Embryonic facial prominence (tissue), 1 donor: ENCODE data around the gene EPO.

ENCODE experiments used
- DNase-seq: peaks from one replicate; pipeline ENCODE4 v3.0.0-alpha.2; 2016; ENCODE audit errors: extremely low spot score

Gene EPO

DNA sequence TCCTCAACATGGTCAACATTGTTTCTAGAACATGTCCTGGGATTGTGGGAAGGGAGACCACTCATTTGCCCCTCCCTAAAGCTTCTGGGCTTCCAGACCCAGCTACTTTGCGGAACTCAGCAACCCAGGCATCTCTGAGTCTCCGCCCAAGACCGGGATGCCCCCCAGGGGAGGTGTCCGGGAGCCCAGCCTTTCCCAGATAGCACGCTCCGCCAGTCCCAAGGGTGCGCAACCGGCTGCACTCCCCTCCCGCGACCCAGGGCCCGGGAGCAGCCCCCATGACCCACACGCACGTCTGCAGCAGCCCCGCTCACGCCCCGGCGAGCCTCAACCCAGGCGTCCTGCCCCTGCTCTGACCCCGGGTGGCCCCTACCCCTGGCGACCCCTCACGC, at the start of gene EPO:
EPO (plus strand) TSS at position 190 of the 392 bp plus-strand sequence. CDS start 513 bp downstream, outside the sequence.
- DNase-seq, result no peak

DNA sequence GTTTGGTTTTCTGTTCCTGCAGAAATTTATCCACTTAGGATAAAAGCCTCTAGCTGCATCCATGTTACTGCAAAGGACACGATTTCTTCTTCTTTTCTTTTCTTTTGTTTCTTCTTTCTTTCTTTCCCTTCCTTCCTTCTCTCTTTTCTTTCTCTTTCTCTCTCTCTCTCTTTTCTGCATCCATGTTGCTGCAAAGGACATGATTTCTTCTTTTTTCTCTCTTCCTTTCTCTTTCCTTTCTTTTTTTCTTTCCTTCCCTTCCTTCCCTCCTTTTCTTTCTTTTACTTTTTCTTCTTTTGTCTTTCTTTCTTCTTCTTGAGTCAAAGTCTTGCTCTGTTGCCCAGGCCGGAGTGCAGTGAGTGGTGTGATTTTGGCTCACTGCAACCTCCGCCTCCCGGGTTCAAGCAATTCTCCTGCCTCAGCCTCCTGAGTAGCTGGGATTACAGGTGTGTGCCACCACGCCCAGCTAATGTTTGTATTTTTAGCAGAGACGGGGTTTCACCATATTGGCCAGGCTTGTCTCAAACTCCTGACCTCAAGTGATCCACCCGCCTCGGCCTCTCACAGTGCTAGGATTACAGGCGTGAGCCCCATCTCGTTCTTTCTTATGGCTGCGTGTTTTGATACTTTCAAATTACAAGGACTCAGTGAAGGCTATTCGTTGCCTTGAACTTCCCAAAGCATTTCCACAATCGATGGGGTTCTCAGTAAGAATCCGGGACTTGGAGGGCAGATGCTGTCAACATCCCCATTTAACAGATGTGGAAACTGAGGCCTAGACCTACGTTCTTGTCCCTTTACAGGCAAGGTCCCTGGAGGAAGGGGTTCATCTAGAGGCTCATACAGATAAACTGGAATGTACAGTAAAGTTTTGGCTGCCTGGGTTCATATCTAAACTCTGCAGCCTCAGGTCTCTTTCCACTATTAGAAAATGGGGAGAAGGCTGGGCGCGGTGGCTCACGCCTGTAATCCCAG, 48.6 kb upstream of the EPO start:
- DNase-seq, result no peak

- DNase-seq, result peak; percentile 96
These were observed 46.8 kb upstream of the EPO start, which contains the start of gene GNB2 for GRCh38 chr7:100673302-100673941. GNB2 (plus strand) TSS chr7:100673740; CDS start chr7:100676266, 2,526 bp downstream.

- no peak for DNase-seq
These were observed 46.3 kb upstream of the EPO start for GRCh38 chr7:100673942-100674410.

DNA sequence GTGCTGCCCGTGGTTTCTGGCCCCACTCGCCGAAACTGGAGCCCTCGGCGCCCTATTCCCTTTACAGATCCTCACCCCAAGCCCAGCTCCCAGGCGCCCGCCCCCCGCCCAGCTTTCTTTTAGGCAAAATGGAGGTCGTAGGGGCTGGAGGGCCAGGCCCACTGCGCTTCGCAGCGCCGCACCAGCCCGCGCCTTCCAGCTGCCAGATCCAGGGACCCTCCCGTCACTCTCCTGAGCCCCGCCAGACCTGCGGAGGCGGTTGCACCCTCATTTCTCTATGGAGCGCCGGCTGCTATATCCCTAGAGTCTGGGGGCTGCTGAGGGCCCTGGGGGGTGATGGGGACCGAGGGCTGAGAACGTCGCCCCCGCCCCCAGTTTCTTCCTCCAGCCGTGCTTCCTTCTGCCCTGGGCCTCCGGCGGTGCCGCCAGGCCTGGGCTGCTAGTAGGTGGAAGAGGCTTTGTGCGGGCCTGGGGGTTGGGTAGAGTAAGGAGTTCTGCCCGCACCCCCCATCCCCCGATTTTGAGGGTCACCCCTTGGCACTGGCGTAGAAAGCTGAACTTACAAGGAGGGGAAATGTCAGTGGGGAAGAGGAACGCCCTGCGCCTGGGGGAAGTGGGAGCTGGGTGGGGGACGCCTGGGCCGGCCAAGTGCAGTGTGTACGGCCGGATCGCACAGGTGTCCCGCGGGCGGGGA, 45.7 kb upstream of the EPO start:
- DNase-seq, result no peak

DNA sequence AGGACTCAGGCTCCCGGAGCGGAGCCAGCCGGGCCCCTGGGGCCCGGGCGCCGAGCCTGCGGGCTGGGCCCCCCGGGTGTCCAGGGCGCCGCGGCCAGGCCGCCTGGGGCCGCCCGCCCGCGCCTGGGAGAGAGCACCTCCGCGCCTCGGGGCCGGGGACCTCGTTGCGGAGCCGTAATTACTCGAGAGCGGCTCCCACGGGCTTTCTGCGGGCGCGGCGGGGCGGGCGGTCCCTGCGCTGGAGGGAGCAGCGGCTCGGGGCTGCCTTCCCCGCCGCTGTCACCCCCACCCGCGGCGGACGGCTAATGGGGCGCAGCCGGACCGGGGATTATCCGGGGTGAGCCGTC, 45.2 kb upstream of the EPO start:
- no peak for DNase-seq

DNA sequence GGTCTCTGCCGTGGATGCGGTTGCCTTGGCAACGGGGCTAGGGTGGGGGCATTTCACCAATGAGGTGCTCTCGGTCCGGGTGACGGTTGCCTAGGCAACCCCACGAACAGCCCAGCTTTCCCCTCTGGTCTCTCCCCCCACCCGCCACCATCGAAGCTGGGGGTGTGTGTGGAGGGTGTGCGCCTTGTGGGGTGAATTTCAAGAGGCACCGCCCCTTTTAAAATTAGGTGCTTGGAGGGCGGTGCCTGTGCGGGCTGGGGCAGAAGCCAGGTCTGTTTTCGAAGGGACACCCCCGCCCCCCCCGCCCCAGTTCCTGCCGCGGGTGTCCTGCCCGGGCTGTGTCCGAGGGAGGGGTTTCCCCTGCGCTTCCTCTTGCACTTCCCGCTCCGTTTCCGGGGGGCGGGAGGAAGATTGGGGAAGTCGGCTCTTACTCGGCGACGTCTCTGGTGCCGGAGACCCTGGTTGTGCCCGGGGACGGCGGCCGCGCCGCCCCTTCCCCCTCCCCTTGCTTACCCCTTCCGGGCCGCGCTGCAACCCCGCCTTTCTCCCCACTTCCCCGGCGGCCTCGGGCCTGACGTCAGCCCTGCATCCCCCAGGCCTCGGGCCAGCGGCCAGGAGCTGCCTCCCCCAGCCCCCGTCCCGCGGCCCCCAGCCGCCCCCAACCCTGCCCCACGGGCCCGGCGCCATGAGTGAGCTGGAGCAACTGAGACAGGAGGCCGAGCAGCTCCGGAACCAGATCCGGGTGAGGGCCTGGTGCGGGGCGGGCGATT, 44.5 kb upstream of the EPO start:
- peak; percentile 59 for DNase-seq

GRCh38 chr7:100676501-100677306, 43.6 kb upstream of the EPO start:
- DNase-seq, result no peak

DNA sequence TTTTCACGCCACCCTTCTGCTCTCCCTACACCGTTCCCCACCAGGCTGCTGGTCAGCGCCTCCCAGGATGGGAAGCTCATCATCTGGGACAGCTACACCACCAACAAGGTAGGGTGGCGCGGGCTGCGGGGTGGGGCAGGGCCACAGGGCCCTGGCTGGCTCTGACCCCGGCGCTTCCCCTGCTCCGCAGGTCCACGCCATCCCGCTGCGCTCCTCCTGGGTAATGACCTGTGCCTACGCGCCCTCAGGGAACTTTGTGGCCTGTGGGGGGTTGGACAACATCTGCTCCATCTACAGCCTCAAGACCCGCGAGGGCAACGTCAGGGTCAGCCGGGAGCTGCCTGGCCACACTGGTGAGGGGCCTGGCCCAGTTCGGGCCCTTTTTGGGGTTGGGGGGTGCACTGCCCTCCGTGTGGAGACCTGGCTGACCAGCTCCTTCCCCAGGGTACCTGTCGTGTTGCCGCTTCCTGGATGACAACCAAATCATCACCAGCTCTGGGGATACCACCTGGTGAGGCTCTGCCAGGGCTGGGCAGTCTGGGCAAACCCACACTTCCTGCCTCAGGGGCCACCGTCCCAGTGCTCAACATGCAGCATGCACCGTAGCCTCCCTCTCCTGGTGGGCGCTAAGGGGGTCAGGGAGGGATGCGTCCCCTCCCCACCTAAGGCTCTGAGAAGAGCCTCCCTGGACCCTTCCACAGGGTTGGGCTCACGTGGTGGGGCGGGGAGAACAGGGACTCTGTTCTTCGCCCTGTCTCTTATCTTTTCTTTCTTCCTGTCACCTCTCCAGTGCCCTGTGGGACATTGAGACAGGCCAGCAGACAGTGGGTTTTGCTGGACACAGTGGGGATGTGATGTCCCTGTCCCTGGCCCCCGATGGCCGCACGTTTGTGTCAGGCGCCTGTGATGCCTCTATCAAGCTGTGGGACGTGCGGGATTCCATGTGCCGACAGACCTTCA, 42.7 kb upstream of the EPO start:
- no peak for DNase-seq

DNA sequence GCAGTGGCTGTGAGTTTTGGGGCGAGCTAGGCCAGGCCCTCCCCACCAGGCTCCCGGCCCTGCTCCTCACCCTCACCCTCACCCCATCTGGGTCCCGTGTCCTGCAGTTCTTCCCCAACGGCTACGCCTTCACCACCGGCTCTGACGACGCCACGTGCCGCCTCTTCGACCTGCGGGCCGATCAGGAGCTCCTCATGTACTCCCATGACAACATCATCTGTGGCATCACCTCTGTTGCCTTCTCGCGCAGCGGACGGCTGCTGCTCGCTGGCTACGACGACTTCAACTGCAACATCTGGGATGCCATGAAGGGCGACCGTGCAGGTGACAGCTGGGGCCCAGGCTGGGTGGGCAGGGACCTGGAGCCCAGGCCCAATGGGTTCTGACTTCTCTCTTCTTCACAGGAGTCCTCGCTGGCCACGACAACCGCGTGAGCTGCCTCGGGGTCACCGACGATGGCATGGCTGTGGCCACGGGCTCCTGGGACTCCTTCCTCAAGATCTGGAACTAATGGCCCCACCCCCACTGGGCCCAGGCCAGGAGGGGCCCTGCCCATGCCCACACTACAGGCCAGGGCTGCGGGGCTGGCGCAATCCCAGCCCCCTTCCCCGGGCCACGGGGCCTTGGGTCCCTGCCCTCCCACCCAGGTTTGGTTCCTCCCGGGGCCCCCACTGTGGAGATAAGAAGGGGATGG, 41.8 kb upstream of the EPO start:
- DNase-seq, result no peak

DNA sequence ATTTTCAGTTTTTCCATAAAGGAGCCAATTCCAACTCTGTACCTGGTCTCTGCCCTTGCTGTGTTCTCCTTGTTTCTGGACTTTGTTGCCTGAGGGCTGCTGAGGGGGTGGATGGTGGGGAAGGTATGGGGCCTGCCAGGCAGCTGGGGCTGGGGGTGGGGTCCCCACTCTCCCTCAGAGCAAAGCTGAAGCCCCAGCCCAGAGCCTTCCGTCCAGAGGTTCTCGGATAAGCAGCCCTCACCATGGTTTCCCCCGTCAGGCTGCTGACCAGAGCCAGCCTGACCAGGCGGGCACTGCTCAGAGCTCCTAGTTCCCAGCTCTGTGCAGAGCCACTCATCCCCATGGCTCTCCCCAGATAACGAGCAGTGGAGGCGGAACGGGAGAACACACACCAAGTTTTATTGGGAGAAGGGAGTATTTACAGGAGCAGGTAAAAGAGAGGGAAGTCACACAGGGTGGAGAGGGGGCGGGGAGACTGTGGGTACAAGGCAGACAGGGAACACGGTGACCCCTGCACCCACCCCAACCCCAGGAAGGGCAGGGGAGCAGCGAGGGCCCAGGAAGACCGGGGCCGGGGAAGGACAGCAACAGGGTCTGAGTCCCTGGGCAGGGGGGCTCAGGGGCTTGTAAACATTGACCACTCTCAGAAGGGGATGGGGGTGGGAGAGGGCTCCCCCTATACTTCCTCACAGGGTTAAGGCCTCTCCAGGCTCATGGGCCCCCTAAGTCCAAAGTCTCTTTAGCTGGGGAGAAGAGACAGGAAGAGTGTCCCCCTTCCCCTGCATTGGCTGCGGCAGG, 40.9 kb upstream of the EPO start:
- no peak for DNase-seq

GRCh38 chr7:100679927-100680575, 40.2 kb upstream of the EPO start:
- no peak for DNase-seq

DNA sequence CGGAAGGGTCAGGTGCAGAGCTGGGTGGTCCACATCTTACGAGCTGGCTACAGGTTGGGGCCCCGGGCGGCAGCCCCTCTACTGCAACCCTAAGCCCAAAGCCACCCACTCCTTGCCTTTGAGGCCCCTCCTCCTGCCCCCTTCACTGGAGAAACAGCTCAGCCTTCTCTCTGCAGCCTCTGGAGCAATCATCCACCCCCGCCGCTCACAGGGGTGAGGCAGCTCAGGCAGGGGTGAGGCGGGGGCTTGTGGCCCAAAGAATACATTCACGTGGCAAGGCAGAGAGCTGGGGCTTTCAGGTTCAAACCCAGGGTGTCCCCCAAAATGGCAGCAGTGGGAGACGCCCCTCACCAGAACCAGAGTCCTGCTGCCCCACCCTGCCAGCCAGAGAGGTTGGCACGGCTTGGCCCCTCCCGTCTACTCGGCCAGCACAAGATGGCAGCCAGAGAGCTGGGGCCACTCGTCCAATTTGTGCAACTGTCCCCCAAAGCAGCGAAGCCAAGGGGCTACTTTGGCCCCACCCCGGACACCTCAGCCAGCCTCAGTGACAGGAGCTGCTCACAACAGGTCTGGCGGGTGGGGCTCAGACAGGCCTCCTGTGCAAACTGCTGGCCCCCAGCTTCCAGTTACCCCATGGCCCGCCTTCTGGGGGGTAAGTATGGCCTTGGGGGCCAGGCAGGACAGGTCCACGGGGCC, 39.5 kb upstream of the EPO start:
- no peak for DNase-seq

DNA sequence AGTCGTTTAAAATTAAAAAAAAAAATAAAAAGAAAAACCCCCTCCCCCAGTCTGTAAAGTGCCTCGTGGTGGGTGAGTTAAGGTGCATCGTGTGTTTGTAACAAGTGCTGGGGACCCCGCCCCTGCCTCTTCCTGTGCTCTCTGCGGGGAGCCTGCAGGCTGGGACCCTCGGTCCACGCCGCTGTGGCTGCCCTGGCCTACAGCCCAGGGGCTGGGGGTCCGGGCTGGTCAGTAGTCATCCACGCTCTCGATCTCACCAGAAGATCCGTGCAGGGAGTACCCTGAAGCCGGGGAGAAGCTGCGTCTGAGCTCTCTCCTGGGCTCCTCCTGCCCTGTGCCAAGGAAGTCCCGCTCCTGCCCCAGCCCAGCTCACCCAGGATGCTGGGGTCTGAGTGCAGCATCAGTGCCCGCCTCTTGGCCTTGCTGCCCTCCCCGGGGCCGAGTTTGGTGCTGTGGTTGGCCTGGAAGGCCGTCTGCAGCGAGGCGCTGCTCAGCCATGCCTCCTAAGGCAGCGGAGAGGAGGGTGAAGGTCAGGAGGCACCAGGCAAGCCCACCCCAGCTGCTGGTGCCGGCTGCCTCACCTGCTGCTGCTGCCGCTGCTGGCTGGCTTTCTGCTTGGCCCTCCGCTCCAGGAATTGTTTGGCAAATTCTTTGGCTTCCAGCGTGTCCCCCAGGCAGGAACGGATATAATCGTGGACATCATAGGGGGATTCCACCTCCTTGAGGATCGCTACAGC, 38.6 kb upstream of the EPO start:
- no peak for DNase-seq

GRCh38 chr7:100682228-100682741, 38.0 kb upstream of the EPO start:
- DNase-seq, result no peak
